ENCODE measurements around the gene MCF2L.

- TF ChIP-seq POLR2A (IDR thresholded peaks at IDR 0.05) (no peak), CTCF (IDR thresholded peaks at IDR 0.05) (no peak)
Observed at GRCh38 chr13:113124211-113124970, 155.4 kb downstream of the MCF2L start.
